ENCODE results near the gene ACVR1C. TPM values are rescaled to one million over a fixed set of nuclear protein-coding genes. Genes with fewer than 3 reads are reported as not detected.

The ACVR1C gene
- total and polyA plus RNA-seq, 11 donors: 0.08 to 7.3 (median 0.20) TPM

DNA sequence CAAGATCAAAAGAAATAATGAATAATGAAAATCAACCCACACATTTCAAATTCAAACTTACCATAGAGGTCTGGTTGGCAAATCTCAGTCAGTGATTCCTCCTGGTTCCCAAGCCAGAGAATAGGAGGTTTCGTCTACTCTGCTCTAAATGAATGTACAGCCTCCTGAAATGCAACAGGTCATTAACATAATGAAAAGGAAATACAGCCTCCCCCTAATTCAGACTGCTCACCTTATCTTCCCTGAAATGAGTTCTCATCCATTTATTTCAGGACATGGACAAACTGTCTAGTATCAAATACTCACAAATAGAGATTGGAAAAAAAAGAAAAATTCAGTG lies 141.4 kb downstream of the ACVR1C start:
- Histone ChIP-seq H3K9me3 (no peaks in the 10 kb centered on the region), H3K36me3 (no peaks in the 10 kb centered on the region), H3K4me3 (no peak overlapping the region), H3K4me1 (no peaks in the 10 kb centered on the region), H3K27ac (no peak overlapping the region), H3K27me3 (no peaks in the 10 kb centered on the region)
- TF ChIP-seq, protein P1, sequence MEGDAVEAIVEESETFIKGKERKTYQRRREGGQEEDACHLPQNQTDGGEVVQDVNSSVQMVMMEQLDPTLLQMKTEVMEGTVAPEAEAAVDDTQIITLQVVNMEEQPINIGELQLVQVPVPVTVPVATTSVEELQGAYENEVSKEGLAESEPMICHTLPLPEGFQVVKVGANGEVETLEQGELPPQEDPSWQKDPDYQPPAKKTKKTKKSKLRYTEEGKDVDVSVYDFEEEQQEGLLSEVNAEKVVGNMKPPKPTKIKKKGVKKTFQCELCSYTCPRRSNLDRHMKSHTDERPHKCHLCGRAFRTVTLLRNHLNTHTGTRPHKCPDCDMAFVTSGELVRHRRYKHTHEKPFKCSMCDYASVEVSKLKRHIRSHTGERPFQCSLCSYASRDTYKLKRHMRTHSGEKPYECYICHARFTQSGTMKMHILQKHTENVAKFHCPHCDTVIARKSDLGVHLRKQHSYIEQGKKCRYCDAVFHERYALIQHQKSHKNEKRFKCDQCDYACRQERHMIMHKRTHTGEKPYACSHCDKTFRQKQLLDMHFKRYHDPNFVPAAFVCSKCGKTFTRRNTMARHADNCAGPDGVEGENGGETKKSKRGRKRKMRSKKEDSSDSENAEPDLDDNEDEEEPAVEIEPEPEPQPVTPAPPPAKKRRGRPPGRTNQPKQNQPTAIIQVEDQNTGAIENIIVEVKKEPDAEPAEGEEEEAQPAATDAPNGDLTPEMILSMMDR (IDR thresholded peaks at IDR 0.05): no peak
- no peak for TF ChIP-seq POLR2A (IDR thresholded peaks at IDR 0.05)
- intact Hi-C loops (cut with DNase I): loop anchor here in 3 of 10 donors (10.0 kb wide), 3 partner anchors 142 to 162 kb away; partner anchors contain the start of gene ERMN (in 1 of the 3)
- DNase-seq (no peak), ATAC-seq (no peak)
- 71 to 80% (median 75%) methylated on average over 1 of the region's 1 CpG for WGBS, 4 donors

DNA sequence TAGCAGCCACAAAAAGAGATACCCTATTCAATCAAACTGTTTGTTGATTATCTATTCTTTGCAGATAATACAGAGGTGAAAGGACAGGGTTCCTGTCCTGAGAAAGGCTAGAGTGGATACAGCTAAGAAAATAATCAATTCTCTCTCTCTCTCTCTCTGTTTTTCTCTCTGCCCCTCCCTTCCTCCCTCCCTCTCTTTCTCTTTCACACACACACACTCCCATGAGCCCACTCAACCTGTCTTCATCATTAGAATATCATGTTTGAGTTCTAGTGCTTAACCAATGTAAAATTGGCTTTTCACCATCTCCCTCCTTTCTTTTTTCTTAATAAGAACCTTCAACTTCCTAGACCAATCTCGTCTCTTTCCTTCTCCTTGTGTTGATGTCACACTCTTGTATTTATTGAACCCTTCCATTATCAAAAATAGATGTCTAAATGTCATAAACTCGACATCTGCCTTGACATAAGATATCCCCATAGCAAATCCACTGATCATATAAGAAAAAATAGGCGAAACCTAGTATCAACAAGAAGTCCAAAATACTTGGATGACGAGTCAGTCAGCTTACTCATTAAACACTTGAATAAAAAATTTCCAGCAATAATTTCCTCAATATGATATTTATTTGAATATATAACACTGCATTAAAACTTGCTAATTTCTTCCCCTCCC lies 141.9 kb downstream of the ACVR1C start:
- intact Hi-C loops (cut with DNase I): loop anchor here in 3 of 10 donors (10.0 kb wide), 3 partner anchors 142 to 162 kb away; partner anchors contain the start of gene ERMN (in 1 of the 3)
- Histone ChIP-seq H3K27ac (no peak overlapping the region), H3K4me1 (no peaks in the 10 kb centered on the region), H3K4me3 (no peak overlapping the region), H3K9me3 (no peaks in the 10 kb centered on the region), H3K36me3 (no peaks in the 10 kb centered on the region), H3K27me3 (no peaks in the 10 kb centered on the region)
- 74 to 87% (median 81%) methylated on average over 4 of the region's 4 CpGs for WGBS, 4 donors
- DNase-seq (no peak), ATAC-seq (no peak)
- no peak for TF ChIP-seq POLR2A (IDR thresholded peaks at IDR 0.05)
- TF ChIP-seq, protein P1 (IDR thresholded peaks at IDR 0.05): no peak

DNA sequence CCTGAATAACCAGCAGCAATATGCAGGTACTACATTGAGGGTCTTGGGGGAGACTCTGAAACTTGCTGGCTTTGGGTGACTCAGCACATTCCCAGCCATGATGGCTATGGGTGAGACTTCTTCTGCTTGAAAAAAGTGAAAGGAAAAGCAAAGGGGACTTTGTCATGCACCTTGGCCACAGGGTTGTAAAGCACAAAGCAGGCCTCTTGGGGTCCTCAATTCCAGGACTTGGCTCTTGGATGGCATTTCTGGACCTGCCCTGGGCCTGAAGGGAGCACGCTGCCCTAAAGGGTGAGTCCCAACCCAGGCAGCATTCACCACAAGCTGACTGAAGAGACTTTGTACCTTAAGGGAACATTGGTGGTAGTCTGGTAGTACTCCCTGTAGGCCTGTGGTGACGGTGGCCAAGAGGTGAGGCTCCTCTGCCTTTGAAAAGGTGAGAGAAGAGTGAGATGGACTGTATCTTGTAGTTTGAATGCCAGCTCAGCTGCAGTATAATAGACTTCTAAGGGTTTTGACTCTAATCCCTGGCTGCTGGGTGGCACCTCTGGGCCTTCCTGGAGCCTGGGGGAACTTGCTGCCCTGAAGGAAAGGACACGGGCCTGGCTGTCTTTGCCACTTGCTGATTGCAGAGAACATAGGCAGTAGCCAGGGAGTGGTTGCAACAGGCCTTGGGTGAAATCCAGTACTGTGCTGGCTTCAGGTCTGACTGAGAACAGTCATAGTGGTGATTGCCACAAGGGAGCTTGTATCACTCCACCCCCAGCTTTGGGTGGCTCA lies 148.3 kb downstream of the ACVR1C start:
- no peaks in the 10 kb centered on the region for H3K9me3 ChIP-seq
- DNase-seq (peak; percentile 56 to 89 (median 75)), ATAC-seq (peak; percentile 93 to 99 (median 98))
- no peak overlapping the region for H3K4me3 ChIP-seq
- intact Hi-C loops (cut with DNase I): loop anchor here in 3 of 10 donors (10.0 kb wide), 3 partner anchors 136 to 156 kb away; partner anchors contain the start of gene ERMN (in 1 of the 3)
- TF ChIP-seq POLR2A (IDR thresholded peaks at IDR 0.05): no peak
- TF ChIP-seq, protein P1 (IDR thresholded peaks at IDR 0.05): no peak
- 61 to 92% (median 69%) methylated on average over 2 to 3 of the region's 3 CpGs for WGBS, 4 donors
- H3K36me3 ChIP-seq: no peaks in the 10 kb centered on the region
- peak overlapping the region; percentile 42 to 77 (median 56) for H3K27ac ChIP-seq
- H3K27me3 ChIP-seq: no peaks in the 10 kb centered on the region
- peaks cover 0 to 16% (median 6%) of the 10 kb centered on the region in 12 donors for H3K4me1 ChIP-seq
